SK-MEL-5 (cell line): ENCODE measurements around the gene GNAL. TPM values are rescaled to one million over a fixed set of nuclear protein-coding genes. Genes with fewer than 3 reads are reported as not detected.

ENCODE experiments used
- DNase-seq: peaks from one replicate; pipeline ENCODE4 v3.0.0-alpha.2; 2016; ENCODE audit warnings: low read depth, low spot score
- in situ Hi-C: cut with HindIII; loops from 2 replicates; pipeline ENCODE4 v1.10.0; 2016; ENCODE audit warnings: low sequenced_read_pairs, high pct_unique_total_duplicates, low pct_unique_long_range_greater_than_20kb
- total RNA-seq: library from RNA; depleted of rRNA; stranded (reverse); fragments of >200 nt; shearing (Covaris generic); gene quantifications from 2 replicates; pipeline ENCODE4 v1.2.3, GENCODE V29; 2014

Gene GNAL
- total RNA-seq, 1 experiment from 2014 or later: 18.8 TPM

GRCh38 chr18:11811009-11811408 is 121.9 kb downstream of the GNAL start:
- no peak for DNase-seq
- in situ Hi-C loops: no loop called here

- in situ Hi-C loops: no loop called here
- DNase-seq: no peak
These were observed 128.2 kb downstream of the GNAL start for GRCh38 chr18:11817229-11817628.

GRCh38 chr18:11818486-11819203 is 129.6 kb downstream of the GNAL start:
- peak; percentile 94 for DNase-seq
- in situ Hi-C loops: no loop called here

GRCh38 chr18:11819938-11820337 is 130.9 kb downstream of the GNAL start:
- DNase-seq: no peak
- in situ Hi-C loops: no loop called here

GRCh38 chr18:11820697-11821096 is 131.6 kb downstream of the GNAL start:
- in situ Hi-C loops: no loop called here

GRCh38 chr18:11821208-11821607 is 132.1 kb downstream of the GNAL start:
- in situ Hi-C loops: no loop called here
- no peak for DNase-seq

More at GRCh38 chr18:11820697-11821096, 131.6 kb downstream of the GNAL start:
- DNase-seq: no peak

GRCh38 chr18:11821643-11822237 is 132.7 kb downstream of the GNAL start:
- in situ Hi-C loops: no loop called here
- DNase-seq: no peak

- no peak for DNase-seq
- in situ Hi-C loops: no loop called here
These were observed 134.5 kb downstream of the GNAL start for GRCh38 chr18:11823545-11823944.

GRCh38 chr18:11826836-11827235 is 137.8 kb downstream of the GNAL start:
- in situ Hi-C loops: no loop called here
- DNase-seq: peak; percentile 42

GRCh38 chr18:11828786-11829432 is 139.8 kb downstream of the GNAL start:
- in situ Hi-C loops: no loop called here
- no peak for DNase-seq

GRCh38 chr18:11830585-11830984 is 141.5 kb downstream of the GNAL start:
- in situ Hi-C loops: no loop called here

GRCh38 chr18:11831921-11832320 is 142.9 kb downstream of the GNAL start:
- DNase-seq: no peak
- in situ Hi-C loops: no loop called here

More at GRCh38 chr18:11830585-11830984, 141.5 kb downstream of the GNAL start:
- DNase-seq: no peak

- no peak for DNase-seq
- in situ Hi-C loops: no loop called here
These were observed 145.7 kb downstream of the GNAL start for GRCh38 chr18:11834772-11835171.

- in situ Hi-C loops: no loop called here
- peak; percentile 57 for DNase-seq
These were observed 150.5 kb downstream of the GNAL start for GRCh38 chr18:11839556-11839955.

GRCh38 chr18:11840493-11840892 is 151.4 kb downstream of the GNAL start:
- peak; percentile 96 for DNase-seq
- in situ Hi-C loops: no loop called here

- in situ Hi-C loops: no loop called here
- no peak for DNase-seq
These were observed 153.5 kb downstream of the GNAL start for GRCh38 chr18:11842562-11842961.

GRCh38 chr18:11844436-11844835 is 155.4 kb downstream of the GNAL start:
- in situ Hi-C loops: no loop called here
- no peak for DNase-seq

- no peak for DNase-seq
- in situ Hi-C loops: no loop called here
These were observed 156.6 kb downstream of the GNAL start for GRCh38 chr18:11845654-11846053.

- DNase-seq: no peak
- in situ Hi-C loops: no loop called here
These were observed 158.7 kb downstream of the GNAL start for GRCh38 chr18:11847811-11848210.
